Measurements from ENCODE around the gene ASCL5. TPM values are rescaled to one million over a fixed set of nuclear protein-coding genes. Genes with fewer than 3 reads are reported as not detected.

ASCL5 gene
- total and polyA plus RNA-seq, 2 of the 13 experiments (the other 11 are each of a cell fraction or from before 2014, with no cell fraction given): not detected

DNA sequence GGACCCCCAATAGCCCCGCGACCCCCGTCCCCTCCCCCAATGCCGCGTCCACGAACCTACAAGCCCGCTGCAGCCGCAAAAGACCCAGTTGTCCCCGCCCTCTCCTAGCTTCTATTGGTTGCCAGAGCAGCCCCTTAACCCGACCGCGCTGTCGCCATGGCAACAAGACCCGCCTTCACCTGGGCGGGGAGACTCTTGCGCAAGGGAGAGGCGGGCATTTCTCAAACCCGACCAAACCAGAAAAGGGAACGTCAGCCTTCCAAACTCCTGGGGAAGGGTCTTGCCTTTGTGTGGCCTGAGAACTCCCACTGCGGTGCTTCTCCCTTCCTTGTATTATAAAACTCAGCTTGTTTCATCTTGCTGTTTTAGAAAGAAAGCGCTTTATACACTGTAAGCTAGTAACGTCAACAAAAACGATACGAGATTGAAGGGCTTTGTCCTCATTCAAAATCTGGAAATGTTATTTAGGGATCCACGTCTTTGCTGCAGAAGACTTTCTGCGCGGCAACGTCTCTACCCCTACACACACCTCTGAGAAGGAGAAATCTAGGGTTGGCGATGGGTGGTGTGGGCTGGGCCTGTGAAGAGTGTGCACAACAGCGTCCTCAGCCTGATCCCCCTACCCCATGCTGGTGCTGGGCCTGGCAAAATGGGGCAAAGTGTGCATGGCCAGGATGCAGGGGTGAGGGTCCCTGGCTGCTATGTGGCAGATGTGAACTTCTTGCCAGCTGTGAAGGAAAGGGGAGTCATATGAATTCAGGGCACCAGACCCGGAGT lies 27.6 kb upstream of the ASCL5 start, which contains the start of gene TMEM9:
TSS of gene TMEM9 (minus strand) at position 86 of the 777 bp plus-strand sequence. CDS start 551 bp downstream, outside the sequence.
- in situ Hi-C loops (cut with HindIII; ENCODE audit: extremely low pct_ligation_motif_present, low pct_unique_long_range_greater_than_20kb) (no loop called here), intact Hi-C loops (cut with micrococcal nuclease; ENCODE audit: unreplicated experiment) (loop anchor here (1.0 kb wide), 2 partner anchors 16 to 31 kb away; no protein-coding TSS in a partner anchor)
- Histone ChIP-seq H2AFZ (ENCODE audit: low read length) (peak within 1 kb of the TSS; percentile 65), H3K27me3 (ENCODE audit: control insufficient read depth in 1 of 2, insufficient read depth in 2 of 2, low read length in 2 of 2) (no peaks in the 10 kb centered on the region; a peak in 1 of 5 replicates), H3K36me3 (replicated peaks in 1 of 2; ENCODE audit: control insufficient read depth in 1 of 2, insufficient read depth in 2 of 2, low read length in 2 of 2) (peaks cover 2 to 23% of the 10 kb centered on the region in 2 experiments; a peak in 3 of 5 replicates), H3K27ac (ENCODE audit: extremely low read length, insufficient read depth, low read length) (peak within 1 kb of the TSS; percentile 42), H3K4me2 (ENCODE audit: low read depth, low read length) (peak within 1 kb of the TSS; percentile 94), H3K4me1 (ENCODE audit: insufficient read depth, low read length) (peaks cover 19% of the 10 kb centered on the region), H3K9me3 (ENCODE audit: low read length) (no peaks in the 10 kb centered on the region), H3K79me2 (ENCODE audit: insufficient read depth, low read length) (peaks cover 10% of the 10 kb centered on the region), H3K4me3 (replicated peaks in 1 of 3; ENCODE audit: insufficient read depth in 1 of 3, low read depth in 2 of 3, low read length in 3 of 3) (peak within 1 kb of the TSS; percentile 77 to 95 (median 85)), H4K20me1 (ENCODE audit: insufficient read depth, low read length) (no peaks in the 10 kb centered on the region), H3K9ac (ENCODE audit: insufficient read depth, low read depth, low read length) (peak within 1 kb of the TSS; percentile 67)
- BruUV-seq (replicated peaks): no TSS peak
- WGBS (ENCODE audit: low lambda C conversion rate): 18% methylated on average over 13 of the region's 31 CpGs
- POLR2A ChIA-PET: interaction anchor here (0.9 to 3.9 kb wide), 6 partner anchors 9 to 246 kb away, joined by 3 to 30 read pairs (median 5); no protein-coding TSS in a partner anchor
- CTCF ChIA-PET (ENCODE audit: low intra/inter-chr PET ratio, low total read pairs): no interaction called here
- peak; percentile 87 for DNase-seq (ENCODE audit: low spot score)
- peak; percentile 93 for FAIRE-seq
- ATAC-seq: peak; percentile 93
- TF ChIP-seq, protein P1, sequence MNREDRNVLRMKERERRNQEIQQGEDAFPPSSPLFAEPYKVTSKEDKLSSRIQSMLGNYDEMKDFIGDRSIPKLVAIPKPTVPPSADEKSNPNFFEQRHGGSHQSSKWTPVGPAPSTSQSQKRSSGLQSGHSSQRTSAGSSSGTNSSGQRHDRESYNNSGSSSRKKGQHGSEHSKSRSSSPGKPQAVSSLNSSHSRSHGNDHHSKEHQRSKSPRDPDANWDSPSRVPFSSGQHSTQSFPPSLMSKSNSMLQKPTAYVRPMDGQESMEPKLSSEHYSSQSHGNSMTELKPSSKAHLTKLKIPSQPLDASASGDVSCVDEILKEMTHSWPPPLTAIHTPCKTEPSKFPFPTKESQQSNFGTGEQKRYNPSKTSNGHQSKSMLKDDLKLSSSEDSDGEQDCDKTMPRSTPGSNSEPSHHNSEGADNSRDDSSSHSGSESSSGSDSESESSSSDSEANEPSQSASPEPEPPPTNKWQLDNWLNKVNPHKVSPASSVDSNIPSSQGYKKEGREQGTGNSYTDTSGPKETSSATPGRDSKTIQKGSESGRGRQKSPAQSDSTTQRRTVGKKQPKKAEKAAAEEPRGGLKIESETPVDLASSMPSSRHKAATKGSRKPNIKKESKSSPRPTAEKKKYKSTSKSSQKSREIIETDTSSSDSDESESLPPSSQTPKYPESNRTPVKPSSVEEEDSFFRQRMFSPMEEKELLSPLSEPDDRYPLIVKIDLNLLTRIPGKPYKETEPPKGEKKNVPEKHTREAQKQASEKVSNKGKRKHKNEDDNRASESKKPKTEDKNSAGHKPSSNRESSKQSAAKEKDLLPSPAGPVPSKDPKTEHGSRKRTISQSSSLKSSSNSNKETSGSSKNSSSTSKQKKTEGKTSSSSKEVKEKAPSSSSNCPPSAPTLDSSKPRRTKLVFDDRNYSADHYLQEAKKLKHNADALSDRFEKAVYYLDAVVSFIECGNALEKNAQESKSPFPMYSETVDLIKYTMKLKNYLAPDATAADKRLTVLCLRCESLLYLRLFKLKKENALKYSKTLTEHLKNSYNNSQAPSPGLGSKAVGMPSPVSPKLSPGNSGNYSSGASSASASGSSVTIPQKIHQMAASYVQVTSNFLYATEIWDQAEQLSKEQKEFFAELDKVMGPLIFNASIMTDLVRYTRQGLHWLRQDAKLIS (CRISPR knock-in tag; IDR thresholded peaks at IDR 0.05): no peak
- TF ChIP-seq KAT8 (CRISPR knock-in tag; IDR thresholded peaks at IDR 0.05): no peak
- no peak for TF ChIP-seq ZNF468 (CRISPR knock-in tag; IDR thresholded peaks at IDR 0.05)
- TF ChIP-seq, protein P2, sequence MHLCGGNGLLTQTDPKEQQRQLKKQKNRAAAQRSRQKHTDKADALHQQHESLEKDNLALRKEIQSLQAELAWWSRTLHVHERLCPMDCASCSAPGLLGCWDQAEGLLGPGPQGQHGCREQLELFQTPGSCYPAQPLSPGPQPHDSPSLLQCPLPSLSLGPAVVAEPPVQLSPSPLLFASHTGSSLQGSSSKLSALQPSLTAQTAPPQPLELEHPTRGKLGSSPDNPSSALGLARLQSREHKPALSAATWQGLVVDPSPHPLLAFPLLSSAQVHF (CRISPR knock-in tag; IDR thresholded peaks at IDR 0.05): no peak
- no peak for TF ChIP-seq TOPORS (CRISPR knock-in tag; IDR thresholded peaks at IDR 0.05)
- TF ChIP-seq NFIB (CRISPR knock-in tag; IDR thresholded peaks at IDR 0.05; ENCODE audit: borderline replicate concordance): no peak
- TF ChIP-seq ZNF496 (CRISPR knock-in tag; IDR thresholded peaks at IDR 0.05; ENCODE audit: insufficient replicate concordance): no peak
- TF ChIP-seq ZNF296 (CRISPR knock-in tag; conservative IDR thresholded peaks at IDR 0.05): no peak
- TF ChIP-seq ZNF572 (CRISPR knock-in tag; IDR thresholded peaks at IDR 0.05): no peak
- peak; percentile 96 for TF ChIP-seq HNRNPLL (IDR thresholded peaks at IDR 0.05; ENCODE audit: low read depth, low read length, poor library complexity, severe bottlenecking)
- TF ChIP-seq, protein P3, sequence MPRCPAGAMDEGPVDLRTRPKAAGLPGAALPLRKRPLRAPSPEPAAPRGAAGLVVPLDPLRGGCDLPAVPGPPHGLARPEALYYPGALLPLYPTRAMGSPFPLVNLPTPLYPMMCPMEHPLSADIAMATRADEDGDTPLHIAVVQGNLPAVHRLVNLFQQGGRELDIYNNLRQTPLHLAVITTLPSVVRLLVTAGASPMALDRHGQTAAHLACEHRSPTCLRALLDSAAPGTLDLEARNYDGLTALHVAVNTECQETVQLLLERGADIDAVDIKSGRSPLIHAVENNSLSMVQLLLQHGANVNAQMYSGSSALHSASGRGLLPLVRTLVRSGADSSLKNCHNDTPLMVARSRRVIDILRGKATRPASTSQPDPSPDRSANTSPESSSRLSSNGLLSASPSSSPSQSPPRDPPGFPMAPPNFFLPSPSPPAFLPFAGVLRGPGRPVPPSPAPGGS (CRISPR knock-in tag; IDR thresholded peaks at IDR 0.05): no peak
- TF ChIP-seq, protein P4, sequence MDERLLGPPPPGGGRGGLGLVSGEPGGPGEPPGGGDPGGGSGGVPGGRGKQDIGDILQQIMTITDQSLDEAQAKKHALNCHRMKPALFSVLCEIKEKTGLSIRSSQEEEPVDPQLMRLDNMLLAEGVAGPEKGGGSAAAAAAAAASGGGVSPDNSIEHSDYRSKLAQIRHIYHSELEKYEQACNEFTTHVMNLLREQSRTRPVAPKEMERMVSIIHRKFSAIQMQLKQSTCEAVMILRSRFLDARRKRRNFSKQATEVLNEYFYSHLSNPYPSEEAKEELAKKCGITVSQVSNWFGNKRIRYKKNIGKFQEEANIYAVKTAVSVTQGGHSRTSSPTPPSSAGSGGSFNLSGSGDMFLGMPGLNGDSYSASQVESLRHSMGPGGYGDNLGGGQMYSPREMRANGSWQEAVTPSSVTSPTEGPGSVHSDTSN (CRISPR knock-in tag; IDR thresholded peaks at IDR 0.05): peak; percentile 88
- no peak for TF ChIP-seq EHMT2 (IDR thresholded peaks at IDR 0.05; ENCODE audit: borderline replicate concordance, low read depth, low read length)
- TF ChIP-seq BRD4 (CRISPR knock-in tag; IDR thresholded peaks at IDR 0.05): no peak
- TF ChIP-seq SRY (CRISPR knock-in tag; IDR thresholded peaks at IDR 0.05): no peak
- no peak for TF ChIP-seq ZNF550 (CRISPR knock-in tag; IDR thresholded peaks at IDR 0.05; ENCODE audit: borderline replicate concordance)
